ENCODE results near the gene KATNIP. TPM values are rescaled to one million over a fixed set of nuclear protein-coding genes. Genes with fewer than 3 reads are reported as not detected.
A peak's percentile ranks its signal among the peaks of the same experiment; 100 is the strongest.

Gene KATNIP
- total and polyA plus RNA-seq, 2 of the 13 experiments (the other 11 are each of a cell fraction or from before 2014, with no cell fraction given) = 9.7 to 12.0 TPM

GRCh38 chr16:27549746-27550581 lies at the start of gene KATNIP, which contains the start of gene GTF3C1 (continued):
- TF ChIP-seq TERF1 (CRISPR knock-in tag; IDR thresholded peaks at IDR 0.05) (no peak), NONO (IDR thresholded peaks at IDR 0.05) (no peak), NONO (CRISPR knock-in tag; conservative IDR thresholded peaks at IDR 0.05) (peak; percentile 83), HOXA5 (CRISPR knock-in tag; IDR thresholded peaks at IDR 0.05) (peak; percentile 49; the same call in 1 of the 2 replicates), BCL6 (CRISPR knock-in tag; IDR thresholded peaks at IDR 0.05) (0 out of 2 replicates have a peak, but pooled peaks have one; percentile 8), YEATS4 (CRISPR knock-in tag; IDR thresholded peaks at IDR 0.05; ENCODE audit: borderline replicate concordance) (peak; percentile 62; the same call in 1 of the 2 replicates), RFX1 (IDR thresholded peaks at IDR 0.05) (peak; percentile 98), ZFP37 (CRISPR knock-in tag; IDR thresholded peaks at IDR 0.05; ENCODE audit: borderline replicate concordance) (no peak), MYC (CRISPR knock-in tag; IDR thresholded peaks at IDR 0.05; ENCODE audit: borderline replicate concordance) (peak; percentile 43; the same call in 1 of the 2 replicates), PLSCR1 (CRISPR knock-in tag; IDR thresholded peaks at IDR 0.05; ENCODE audit: borderline replicate concordance) (no peak), HNRNPLL (IDR thresholded peaks at IDR 0.05; ENCODE audit: low read depth, low read length, poor library complexity, severe bottlenecking) (peak; percentile 86), THAP9 (CRISPR knock-in tag; IDR thresholded peaks at IDR 0.05; ENCODE audit: borderline replicate concordance) (peak; percentile 72; the same call in 1 of the 2 replicates), ZNF614 (CRISPR knock-in tag; IDR thresholded peaks at IDR 0.05; ENCODE audit: borderline replicate concordance) (peak; percentile 75), ZNF83 (CRISPR knock-in tag; IDR thresholded peaks at IDR 0.05; ENCODE audit: borderline replicate concordance) (peak; percentile 61; the same call in 1 of the 2 replicates), ZNF569 (CRISPR knock-in tag; IDR thresholded peaks at IDR 0.05; ENCODE audit: borderline replicate concordance) (no peak), RXRA (CRISPR knock-in tag; IDR thresholded peaks at IDR 0.05) (peak; percentile 37; the same call in 1 of the 2 replicates), NFKB2 (CRISPR knock-in tag; IDR thresholded peaks at IDR 0.05; ENCODE audit: borderline replicate concordance) (peak; percentile 39; the same call in 1 of the 2 replicates), PCBP2 (optimal IDR thresholded peaks at IDR 0.05; ENCODE audit: low read depth, low read length, poor library complexity, severe bottlenecking) (peak; percentile 91), KDM5B (CRISPR knock-in tag; IDR thresholded peaks at IDR 0.05; ENCODE audit: borderline replicate concordance) (peak; percentile 32; the same call in 1 of the 2 replicates), KLF12 (CRISPR knock-in tag; IDR thresholded peaks at IDR 0.05; ENCODE audit: borderline replicate concordance) (peak; percentile 69; the same call in 1 of the 2 replicates), IRX3 (CRISPR knock-in tag; IDR thresholded peaks at IDR 0.05; ENCODE audit: borderline replicate concordance, low read depth) (no peak), SP5 (CRISPR knock-in tag; IDR thresholded peaks at IDR 0.05; ENCODE audit: borderline replicate concordance, low read depth) (no peak; the same call in 1 of the 2 replicates), SMAD1 (CRISPR knock-in tag; IDR thresholded peaks at IDR 0.05; ENCODE audit: borderline replicate concordance, low read depth) (peak; percentile 75; the same call in 1 of the 2 replicates)

Measured in HepG2 (cell line).